ENCODE results near the gene GKAP1.
"Not testable (repeated sequence)": the region's sequence is repeated elsewhere in the genome, so short reads cannot be mapped to it uniquely, and the experiment has no call there.

- TF ChIP-seq, protein P1, sequence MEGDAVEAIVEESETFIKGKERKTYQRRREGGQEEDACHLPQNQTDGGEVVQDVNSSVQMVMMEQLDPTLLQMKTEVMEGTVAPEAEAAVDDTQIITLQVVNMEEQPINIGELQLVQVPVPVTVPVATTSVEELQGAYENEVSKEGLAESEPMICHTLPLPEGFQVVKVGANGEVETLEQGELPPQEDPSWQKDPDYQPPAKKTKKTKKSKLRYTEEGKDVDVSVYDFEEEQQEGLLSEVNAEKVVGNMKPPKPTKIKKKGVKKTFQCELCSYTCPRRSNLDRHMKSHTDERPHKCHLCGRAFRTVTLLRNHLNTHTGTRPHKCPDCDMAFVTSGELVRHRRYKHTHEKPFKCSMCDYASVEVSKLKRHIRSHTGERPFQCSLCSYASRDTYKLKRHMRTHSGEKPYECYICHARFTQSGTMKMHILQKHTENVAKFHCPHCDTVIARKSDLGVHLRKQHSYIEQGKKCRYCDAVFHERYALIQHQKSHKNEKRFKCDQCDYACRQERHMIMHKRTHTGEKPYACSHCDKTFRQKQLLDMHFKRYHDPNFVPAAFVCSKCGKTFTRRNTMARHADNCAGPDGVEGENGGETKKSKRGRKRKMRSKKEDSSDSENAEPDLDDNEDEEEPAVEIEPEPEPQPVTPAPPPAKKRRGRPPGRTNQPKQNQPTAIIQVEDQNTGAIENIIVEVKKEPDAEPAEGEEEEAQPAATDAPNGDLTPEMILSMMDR (IDR thresholded peaks at IDR 0.05; ENCODE audit: borderline replicate concordance, extremely low read depth, low read length, poor library complexity, severe bottlenecking): not testable (repeated sequence)
- not testable (repeated sequence) for TF ChIP-seq EZH2 (IDR thresholded peaks at IDR 0.05; ENCODE audit: borderline replicate concordance, low read depth, low read length, severe bottlenecking)
These were observed 13.1 kb downstream of the GKAP1 start for GRCh38 chr9:83804454-83804853.
